WTC11 (cell line): ENCODE results near the gene STAT3.
"Not testable (repeated sequence)": the region's sequence is repeated elsewhere in the genome, so short reads cannot be mapped to it uniquely, and the experiment has no call there.

Experiments used
- ATF6 ChIP-seq: sonication (generic); formaldehyde crosslinking; IDR thresholded peaks from 2 replicates; pipeline ENCODE4 v1.8.1; 2023; ENCODE audit warnings: mild to moderate bottlenecking, missing genetic modification reagents
- CTCF ChIP-seq: fragments of 200-600 bp; IDR thresholded peaks from 2 replicates; pipeline ENCODE4 v1.8.0; 2022; ENCODE audit warnings: antibody characterized with exemption

- not testable (repeated sequence) for TF ChIP-seq ATF6 (CRISPR knock-in tag); CTCF
Observed at GRCh38 chr17:42299913-42300312, 88.3 kb downstream of the STAT3 start.
